Stimulated activated CD4-positive, alpha-beta T cell treated with anti-CD3 and anti-CD28 coated beads, Interleukin-4, amount 100 ng/mL, for 1 hour (primary cell): Measurements from ENCODE around the gene ACTG1.

ENCODE experiments used
- DNase-seq: peaks from one replicate; pipeline ENCODE4 v3.0.0-alpha.2; 2020

The ACTG1 gene

GRCh38 chr17:81515530-81516041, 3.0 kb upstream of the ACTG1 start:
- DNase-seq, result no peak

- peak; percentile 73 for DNase-seq
Measured at GRCh38 chr17:81514739-81515529, 2.3 kb upstream of the ACTG1 start.

DNA sequence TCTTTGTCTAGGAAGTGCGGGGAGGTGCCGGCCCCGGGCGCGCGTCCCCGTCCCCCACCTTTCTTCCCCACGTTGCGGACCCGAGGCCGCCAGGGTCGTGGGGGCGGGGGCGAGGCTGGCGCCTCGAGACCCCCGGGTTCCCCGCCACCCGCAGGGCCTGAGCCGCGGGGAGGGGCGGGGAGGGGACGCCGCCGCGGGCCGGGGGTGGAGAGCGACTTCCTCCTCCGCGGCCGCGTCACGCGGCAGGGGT, 1.8 kb upstream of the ACTG1 start:
- DNase-seq, result no peak

GRCh38 chr17:81513753-81514488, 1.3 kb upstream of the ACTG1 start:
- DNase-seq, result peak; percentile 48

DNA sequence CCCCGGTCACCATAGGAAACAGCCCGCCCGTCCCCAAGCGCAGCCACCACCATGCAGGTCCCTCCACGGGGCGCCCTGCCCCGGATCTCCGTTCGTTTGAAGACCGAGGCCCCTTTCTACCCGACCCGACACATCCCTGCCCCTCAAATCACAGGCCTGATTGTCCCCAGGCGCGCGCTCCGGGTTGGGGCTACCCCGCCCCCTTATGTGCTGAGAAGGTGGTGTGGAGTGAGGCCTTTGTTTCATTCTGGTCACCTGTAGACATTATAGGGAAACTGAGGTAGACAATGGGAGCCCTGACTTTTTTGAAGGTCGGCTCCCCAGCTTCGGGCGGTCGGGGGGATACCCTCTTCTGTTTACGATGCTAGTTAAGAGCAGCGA, 763 bp upstream of the ACTG1 start:
- DNase-seq, result peak; percentile 60

DNA sequence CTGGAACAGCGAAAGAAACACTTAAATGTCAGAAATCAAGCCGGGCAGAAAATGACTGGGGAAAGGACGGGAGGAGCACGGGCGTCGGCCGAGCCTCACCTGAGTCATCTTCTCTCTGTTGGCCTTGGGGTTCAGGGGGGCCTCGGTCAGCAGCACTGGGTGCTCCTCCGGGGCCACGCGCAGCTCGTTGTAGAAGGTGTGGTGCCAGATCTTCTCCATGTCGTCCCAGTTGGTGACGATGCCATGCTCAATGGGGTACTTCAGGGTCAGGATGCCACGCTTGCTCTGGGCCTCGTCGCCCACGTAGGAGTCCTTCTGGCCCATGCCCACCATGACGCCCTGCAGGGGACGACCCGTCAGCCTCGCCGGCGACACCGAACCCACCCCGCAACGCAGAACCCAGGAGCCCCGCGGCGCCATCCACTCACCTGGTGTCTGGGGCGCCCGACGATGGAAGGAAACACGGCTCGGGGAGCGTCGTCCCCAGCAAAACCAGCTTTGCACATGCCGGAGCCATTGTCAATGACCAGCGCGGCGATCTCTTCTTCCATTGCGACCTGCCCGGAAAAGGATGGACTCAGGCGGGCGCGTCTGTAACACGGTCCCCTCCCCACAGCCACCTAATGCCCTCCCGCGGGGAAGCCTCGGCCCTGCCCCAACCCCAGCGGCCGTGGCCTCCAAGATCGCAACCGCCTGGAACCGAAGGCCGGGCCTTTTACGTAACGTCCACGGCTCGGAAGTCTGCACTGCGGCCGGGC, 616 bp downstream of the ACTG1 start:
- DNase-seq, result no peak

DNA sequence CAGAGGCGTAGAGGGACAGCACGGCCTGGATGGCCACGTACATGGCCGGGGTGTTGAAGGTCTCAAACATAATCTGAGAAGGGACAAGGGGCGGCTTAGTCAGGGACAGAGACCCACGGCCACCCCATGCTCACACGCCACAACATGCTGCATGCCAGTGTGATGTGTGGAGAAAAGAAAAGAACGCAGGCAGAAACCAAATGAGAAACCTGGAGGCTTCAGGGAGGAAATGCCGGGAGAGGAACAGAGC, 1.1 kb downstream of the ACTG1 start:
- DNase-seq, result no peak

GRCh38 chr17:81510785-81511553, 1.6 kb downstream of the ACTG1 start:
- DNase-seq, result peak; percentile 33

DNA sequence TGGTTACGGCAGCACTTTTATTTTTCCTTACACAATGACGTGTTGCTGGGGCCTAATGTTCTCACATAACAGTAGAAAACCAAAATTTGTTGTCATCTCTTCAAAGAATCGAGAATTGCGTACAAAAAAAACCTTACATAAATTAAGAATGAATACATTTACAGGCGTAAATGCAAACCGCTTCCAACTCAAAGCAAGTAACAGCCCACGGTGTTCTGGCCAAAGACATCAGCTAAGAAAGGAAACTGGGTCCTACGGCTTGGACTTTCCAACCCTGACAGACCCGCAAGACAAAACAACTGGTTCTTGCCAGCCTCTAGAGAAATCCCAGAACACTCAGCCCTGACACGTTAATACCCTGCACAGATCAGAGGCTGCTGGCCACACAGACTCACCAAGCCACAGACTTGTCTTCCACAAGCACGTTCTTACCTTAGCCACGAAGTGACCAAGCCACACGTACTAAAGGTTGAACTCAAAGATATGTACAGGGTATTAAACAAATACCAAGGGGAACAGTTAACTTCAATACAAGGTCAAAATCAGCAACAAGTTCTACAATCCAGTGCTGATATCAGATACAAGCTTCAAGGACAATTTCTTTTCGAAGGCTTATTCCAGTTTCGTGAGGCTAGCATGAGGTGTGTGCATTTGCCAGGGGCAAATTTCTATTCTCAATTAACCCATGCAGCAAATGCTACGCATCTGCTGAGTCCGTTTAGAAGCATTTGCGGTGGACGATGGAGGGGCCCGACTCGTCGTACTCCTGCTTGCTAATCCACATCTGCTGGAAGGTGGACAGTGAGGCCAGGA, 2.4 kb downstream of the ACTG1 start:
- no peak for DNase-seq

GRCh38 chr17:81509207-81509971, 3.2 kb downstream of the ACTG1 start:
- peak; percentile 53 for DNase-seq

- no peak for DNase-seq
Measured at GRCh38 chr17:81508639-81509206, 3.9 kb downstream of the ACTG1 start.

DNA sequence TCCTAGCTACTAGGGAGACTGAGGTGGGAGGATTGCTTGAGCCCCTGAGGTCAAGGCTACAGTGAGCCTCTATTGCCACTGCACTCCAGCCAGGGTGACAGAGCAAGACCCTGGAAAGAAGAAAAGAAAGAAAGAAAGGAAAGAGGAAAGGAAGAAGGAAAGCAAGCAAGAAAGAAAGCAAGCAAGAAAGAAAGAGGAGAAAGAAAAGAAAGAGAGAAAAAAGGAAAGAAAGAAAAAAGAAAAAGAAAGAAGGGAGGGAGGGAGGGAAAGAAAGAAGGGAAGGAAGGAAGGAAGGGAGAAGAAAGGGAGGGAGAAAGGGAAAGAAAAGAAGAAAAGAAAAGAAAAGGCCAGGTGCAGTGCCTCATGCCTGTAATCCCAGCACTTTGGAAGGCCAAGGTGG, 9.0 kb downstream of the ACTG1 start:
- DNase-seq, result no peak

GRCh38 chr17:81502471-81503017, 10.1 kb downstream of the ACTG1 start:
- DNase-seq, result no peak

DNA sequence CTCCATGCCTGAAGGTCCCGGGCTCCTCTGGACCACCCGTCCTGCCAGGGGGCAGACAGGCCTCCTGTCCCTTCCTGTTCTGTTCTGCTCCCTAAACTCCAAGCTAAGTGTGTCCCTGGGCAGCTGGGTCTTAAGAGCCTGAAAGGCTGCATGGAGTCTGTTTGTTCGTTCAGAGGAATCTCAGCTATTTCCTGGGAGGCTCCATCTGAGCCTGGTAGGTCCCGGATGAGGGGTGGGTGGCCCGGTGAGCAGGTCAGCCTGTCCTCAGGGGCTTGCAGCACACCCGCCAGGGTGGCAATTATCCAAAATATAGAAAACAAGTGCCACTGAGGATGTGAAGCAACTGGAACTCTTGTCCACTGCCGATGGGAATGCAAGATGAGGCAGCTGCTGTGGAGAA, 12.6 kb downstream of the ACTG1 start:
- DNase-seq, result no peak

- DNase-seq, result no peak
Measured at GRCh38 chr17:81499601-81499970, 13.0 kb downstream of the ACTG1 start.

DNA sequence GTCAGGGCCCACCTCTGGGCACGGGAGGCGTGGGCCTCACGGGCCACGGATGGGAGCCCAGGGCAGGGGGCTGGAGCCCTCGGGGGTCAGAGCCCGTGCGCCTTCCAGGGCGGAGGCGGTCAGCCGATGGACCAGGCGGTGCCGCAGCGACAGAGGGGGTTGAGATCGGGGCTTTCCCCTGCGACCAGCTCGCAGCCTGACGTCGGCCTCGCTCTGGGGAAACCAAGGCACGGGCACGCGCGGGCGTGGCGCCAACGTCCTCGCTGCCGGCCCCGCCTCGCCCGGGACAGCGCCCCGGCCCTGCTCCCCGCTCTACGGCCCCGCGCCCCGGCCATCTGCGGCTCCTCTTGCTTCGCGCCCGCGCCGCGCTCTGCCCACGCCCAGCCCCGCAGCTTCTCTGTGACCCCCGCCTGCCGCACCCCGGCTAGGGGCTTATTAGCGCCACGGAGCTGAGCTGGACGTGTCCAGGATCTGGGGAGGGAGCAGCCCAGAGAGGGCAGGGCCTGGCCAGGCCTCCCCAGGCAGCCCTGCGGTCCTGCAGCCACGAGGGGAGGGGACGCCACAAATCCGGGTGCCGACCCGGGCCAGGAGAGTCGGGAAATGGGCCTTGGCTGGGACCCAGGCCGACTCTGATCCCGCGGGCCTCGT, 13.5 kb downstream of the ACTG1 start:
- no peak for DNase-seq

GRCh38 chr17:81494626-81495377, 17.8 kb downstream of the ACTG1 start:
- no peak for DNase-seq

DNA sequence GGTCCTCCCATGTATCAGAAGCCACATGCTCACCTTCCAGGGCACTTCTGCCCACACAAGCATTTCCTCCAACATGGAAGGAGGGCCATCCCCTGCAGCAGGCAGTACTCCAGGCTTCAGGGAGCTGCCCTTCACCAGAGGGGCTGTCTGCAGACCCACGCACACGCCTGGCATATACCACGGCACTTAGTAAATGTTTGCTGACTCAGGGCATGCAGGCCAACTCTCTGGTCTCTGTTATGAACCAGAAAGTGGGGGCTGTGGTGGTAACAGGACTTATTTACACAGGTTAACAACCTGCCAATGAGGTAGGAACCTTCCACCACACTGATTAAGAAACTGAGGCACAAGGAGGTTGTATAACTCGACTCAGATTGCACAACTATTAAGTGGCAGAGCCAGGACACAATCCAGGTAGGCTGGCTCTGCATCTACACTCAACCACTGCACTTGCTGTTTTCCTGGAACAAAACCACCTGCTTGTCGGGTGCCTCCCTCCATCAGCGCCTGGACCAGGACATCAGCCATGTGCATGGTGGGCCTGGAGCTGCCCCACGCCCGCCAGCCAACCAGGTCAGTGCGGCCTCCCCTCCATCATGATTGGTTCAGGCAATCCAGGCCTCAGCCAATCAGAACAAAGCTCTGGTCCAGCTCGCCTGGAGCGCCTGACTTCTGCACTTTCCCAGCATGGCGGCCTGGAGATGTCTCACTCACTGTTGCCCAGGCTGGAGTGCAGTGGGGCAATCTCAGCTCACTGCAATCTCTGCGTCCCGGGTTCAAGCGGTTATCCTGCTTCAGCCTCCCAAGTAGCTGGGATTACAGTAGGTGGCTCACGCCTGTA, 19.2 kb downstream of the ACTG1 start:
- no peak for DNase-seq

DNA sequence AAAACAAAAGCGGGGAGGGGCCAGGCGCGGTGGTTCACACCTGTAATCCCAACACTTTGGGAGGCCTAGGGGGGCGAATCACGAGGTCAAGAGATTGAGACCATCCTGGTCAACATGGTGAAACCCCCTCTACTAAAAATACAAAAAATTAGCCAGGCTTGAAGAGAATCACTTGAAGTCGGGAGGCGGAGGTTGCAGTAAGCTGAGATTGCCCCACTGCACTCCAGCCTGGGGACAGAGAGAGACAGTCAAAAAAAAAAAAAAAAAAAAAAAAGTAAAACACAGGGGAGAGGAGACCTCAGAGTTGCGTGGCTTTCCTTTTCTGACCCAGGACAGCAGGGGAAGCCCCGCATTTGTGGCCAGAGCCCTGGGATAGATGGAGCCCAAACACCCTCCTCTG, 19.9 kb downstream of the ACTG1 start:
- DNase-seq, result no peak
